Embryonic facial prominence (tissue), 1 donor: ENCODE data around the gene RPGRIP1.
A peak's percentile ranks its signal among the peaks of the same experiment; 100 is the strongest.
"Not testable (repeated sequence)": the region's sequence is repeated elsewhere in the genome, so short reads cannot be mapped to it uniquely, and the experiment has no call there.

ENCODE experiments used
- DNase-seq: peaks from one replicate; pipeline ENCODE4 v3.0.0-alpha.2; 2016; ENCODE audit errors: extremely low spot score

RPGRIP1 gene

DNA sequence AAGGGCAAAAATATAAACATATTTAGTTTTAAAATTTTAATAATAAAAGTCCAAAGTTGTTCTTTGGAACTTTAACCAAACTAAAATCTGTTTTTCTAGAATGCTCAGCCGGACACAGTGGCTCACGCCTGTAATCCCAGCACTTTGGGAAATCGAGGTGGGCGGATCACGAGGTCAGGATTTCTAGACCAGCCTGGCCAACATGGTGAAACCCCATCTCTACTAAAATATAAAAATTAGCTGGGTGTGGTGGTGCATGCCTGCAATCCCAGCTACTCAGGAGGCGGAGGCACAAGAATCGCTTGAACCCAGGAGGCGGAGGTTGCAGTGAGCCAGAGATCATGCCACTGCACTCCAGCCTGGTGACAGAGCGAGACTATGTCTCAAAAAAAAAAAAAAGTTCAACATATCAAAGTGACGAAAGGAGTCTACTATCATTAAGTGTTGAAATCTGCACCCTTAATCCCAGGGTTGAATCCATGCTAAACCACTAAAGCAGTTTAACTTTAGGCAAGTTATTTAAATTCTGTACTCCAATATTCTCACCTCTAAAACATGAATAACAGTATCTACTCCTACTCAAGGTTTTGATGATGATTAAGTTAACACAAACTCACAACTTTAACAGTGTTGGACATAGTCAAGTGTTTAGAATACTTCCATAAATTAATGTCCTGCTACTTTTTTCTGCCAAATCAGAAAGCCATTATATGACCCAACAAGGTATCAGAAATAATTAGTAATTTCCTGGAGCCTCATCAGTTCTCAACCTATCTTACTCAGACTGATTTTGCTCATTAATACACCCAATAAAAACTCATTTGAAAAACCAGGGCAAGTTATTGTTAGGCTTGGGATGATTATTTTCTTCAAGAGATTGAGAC lies 21.6 kb upstream of the RPGRIP1 start:
- DNase-seq: no peak

DNA sequence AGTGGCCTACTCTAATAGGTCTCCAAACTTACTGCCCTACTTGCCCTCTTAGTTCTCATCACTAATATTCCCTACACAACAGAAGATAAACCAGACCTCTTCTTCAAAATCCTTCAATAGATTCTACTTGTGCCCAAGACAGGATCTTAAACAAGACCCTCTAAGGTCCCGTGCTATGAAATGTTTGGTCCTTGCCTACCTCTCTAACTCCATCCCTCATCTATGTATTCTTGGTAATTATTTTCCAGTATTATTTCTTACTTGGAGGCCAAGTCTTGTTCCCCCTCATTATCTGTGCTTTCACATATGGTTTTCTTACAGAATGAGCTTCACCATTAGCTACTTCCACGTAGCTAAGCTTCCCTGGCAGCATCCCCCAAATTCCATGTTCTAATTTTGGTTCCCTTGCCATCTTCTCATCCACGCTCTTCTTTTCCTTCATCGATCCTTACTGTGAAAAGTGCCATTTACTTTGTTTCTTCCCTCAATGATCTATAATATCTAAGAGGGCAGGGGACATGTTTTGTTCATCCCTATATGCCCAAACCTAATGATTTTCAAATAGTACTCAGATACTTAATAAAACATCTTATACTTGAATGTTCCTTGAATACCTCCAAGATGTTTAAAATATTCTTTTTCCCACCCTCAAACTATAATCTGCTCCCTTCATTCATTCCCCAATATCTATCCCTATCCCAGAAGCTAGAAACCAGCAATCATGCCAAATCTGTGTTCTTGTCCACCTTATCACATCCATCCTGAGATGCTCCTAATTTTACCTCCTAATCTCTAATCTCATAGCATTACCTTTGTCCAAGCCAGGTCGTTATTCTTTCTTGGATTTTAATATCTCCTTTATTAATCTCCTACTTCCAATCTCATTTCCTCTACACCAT lies 20.7 kb upstream of the RPGRIP1 start:
- no peak for DNase-seq

GRCh38 chr14:21261824-21262223 lies 18.1 kb upstream of the RPGRIP1 start:
- DNase-seq: no peak

DNA sequence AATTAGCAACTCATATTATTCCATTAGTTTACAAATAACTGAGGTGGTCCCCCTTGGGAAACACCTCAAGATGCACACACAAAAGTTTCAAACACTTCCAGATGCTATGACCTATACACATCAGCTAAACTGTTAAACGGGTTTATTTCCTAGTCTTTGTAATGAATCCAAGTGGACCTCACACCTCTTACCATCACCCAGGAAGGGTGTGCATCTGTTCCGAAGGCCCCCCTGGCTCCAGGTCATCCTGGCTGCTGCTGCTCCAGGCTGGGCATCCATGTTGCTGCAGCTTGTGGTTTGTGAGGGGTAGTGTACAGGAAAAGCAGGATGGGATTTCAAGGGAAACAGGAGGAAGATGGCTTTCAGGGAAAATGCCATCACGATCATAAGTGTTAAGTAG lies 17.5 kb upstream of the RPGRIP1 start:
- no peak for DNase-seq

DNA sequence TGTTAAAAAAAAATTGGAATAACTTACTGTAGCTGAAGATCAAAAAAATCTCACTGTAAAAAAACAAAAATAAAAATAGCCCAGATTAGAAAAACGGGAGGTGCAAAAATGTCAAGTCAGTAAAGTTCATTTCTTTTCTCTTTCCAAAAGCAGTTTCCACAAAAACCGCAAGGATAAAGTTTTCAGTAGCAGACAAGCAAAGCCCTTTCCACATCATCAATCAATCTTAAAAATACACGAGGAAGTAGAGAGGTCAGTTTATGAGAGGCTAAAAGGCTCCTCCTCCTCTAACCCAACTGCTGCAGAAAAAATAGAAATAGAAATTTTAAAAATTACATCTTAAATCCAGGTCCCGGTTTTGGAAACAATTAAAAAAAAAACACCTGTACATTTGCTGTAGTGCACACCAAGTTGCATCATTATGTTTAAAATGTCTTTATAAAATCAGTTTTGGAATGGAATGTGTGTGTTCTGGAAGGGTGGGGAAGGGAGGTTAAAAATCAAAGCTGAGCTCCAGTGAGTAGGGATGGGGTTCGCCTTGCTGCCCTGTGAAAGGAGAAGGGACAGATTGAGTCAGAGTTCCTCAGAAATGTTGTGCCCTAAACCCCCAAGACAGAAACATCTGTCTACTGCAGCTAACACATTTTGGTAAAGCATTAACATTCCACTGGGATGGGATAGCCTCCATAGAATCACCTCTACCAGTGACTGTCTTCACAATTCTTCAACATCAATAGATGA lies 16.4 kb upstream of the RPGRIP1 start:
- DNase-seq: no peak

DNA sequence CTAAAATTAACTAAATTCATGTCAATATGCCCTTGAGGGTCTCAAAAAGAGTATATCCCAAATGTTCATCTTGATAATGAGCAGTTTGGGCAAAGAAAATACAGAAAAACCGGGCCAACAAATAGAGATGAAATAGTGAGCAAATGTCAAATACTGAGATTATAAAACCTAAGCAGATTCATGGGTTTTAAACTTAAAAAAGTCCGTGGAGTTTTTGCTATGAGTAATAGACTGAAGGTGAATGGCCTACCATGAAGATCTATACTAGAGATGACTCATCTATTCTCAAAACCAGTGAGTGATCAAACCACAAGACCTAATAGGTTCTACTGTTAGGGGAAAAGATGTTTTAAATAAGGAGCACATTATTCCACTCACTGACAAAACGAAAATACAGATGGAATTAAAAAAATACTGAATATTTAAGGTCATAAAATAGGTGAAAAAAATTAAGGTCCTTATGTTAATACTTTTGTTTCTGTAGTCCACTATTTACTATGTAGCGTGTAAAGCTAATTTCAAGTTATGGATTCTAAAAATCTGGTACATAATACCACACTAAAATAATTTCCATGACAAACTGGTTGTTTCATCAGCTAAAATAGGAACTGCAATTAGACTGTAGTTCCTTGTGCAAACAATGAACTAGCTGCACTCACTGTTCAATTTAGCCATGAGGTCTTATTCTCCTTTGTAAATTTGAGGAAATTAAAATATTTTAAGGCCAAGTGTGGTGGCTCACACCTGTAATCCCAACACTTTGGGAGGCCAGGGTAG lies 15.7 kb upstream of the RPGRIP1 start:
- DNase-seq: no peak

DNA sequence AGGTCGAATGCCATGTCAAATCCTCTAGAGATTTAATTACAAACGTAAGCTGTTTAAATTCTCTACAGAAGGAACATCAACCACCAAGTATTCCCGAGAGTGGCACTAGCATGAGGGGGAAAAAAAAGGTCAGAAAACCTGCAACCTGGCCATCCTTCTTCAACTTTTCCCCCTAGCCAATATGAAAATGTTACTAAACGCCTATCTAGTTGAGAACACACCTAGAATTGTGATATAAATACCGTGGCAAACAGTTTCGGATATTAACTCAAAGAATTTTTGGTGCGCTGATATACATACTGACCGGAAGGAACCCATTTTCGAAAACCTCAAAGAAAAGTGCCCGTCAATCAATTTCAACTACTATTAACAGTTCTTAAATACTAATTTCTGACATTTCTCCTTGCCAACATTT lies 12.4 kb upstream of the RPGRIP1 start:
- DNase-seq: no peak

- DNase-seq: peak; percentile 13
Measured at GRCh38 chr14:21267886-21268616, 11.8 kb upstream of the RPGRIP1 start.

GRCh38 chr14:21268617-21269251 lies 11.1 kb upstream of the RPGRIP1 start:
- DNase-seq: peak; percentile 37

DNA sequence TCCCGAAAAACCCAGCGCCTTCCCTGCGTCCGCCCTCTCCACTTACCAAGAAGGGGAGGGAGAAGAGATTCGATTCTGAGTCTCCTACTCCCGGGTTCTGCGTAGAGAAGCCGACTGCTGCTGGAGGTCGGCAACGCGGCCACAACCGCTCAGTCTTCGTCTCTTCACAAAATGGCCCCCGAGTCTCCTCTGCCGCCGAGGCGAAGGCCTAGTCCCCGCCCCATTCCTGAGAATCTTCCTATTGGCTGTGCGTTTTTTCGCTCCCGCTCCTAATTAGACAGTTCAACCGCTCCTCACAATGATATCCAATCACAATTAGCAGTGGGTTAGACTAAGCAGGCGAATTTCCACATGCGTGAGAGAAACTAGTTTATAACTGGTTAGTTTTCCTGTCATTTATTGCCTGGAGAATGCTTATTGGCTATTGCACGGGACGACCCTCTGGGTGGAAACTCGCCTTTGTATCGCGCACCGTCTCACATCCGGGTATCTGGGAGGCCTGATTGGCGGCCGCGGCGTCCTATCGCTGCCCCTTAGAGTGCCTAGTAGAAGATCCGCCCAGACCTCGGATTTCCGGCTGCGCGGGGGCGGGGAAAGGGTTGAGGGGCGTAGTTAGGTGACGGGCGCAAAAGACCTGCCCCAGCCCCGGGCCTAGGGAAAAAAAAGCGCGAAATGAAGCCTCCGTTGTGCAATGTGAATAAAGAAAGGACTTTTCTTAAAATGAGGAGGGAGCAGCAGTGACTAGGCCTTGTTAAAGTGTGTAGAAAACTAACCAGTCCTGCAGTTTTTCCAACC lies 10.4 kb upstream of the RPGRIP1 start, which contains the start of gene HNRNPC:
Gene HNRNPC, minus strand, starts transcription at position 191 of the 795 bp plus-strand sequence. CDS start 35,249 bp downstream, outside the sequence.
- peak; percentile 100 for DNase-seq

GRCh38 chr14:21272661-21273060 lies 7.2 kb upstream of the RPGRIP1 start:
- not testable (repeated sequence) for DNase-seq

GRCh38 chr14:21275261-21275858 lies 4.5 kb upstream of the RPGRIP1 start:
- no peak for DNase-seq

DNA sequence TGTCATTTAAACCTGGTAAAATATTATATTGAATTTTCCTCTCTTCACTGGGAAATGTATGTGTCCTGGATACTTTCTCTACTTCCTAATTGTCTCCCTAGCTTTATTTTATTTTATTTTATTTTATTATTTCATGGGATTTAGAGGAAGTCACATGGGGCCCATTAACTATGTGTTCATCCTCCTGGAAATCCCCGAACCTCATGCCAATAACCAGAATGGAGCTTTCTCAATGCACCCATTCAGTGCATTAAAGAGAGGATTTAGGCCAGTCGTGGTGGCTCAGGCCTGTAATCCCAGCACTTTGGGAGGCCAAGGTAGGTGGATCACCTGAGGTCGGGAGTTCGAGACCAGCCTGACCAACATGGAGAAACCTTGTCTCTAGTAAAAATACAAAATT lies 1.3 kb upstream of the RPGRIP1 start:
- DNase-seq: no peak

- not testable (repeated sequence) for DNase-seq
Measured at GRCh38 chr14:21281917-21282316, 2.0 kb downstream of the RPGRIP1 start.

- DNase-seq: not testable (repeated sequence)
Measured at GRCh38 chr14:21286516-21286915, 6.6 kb downstream of the RPGRIP1 start.

DNA sequence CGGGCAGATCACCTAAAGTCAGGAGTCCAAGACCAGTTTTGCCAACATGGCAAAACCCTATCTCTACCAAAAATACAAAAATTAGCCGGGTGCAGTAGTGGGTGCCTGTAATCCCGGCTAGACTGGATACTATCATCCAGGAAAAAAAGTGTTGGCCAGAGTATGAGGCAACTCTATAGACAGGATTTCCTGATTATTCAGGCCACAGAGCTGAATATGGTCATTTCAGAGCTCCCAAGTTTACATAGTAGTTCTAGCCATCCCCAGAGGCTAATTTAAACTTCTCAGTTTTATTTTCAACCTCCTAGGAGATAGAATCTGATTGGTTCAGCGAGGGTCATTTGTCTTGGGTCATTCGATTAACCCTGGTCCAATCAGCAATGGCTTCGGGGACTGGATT lies 7.3 kb downstream of the RPGRIP1 start:
- DNase-seq: no peak

DNA sequence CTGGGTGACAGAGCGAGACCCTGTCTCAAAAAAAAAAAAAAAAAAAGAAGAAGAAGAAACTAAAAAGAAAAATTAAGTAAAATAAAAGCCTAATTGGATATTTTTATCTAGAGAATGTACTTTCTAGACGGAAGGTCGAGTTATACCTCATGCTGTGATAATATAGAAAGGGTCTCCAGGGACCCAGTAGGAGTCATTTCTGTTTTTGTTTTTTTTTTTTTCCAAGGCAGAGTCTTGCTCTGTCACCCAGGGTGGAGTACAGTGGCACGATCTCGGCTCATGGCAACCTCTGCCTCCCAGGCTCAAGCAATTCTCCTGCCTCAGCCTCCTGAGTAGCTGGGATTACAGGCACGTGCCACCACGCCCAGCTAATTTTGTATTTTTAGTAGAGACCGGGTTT lies 14.1 kb downstream of the RPGRIP1 start:
- DNase-seq: not testable (repeated sequence)

GRCh38 chr14:21298358-21298757 lies 18.5 kb downstream of the RPGRIP1 start:
- no peak for DNase-seq
